HEK293 (cell line): Measurements from ENCODE around the gene RFX2.
"Not testable (repeated sequence)": the region's sequence is repeated elsewhere in the genome, so short reads cannot be mapped to it uniquely, and the experiment has no call there.

Experiments
- CTCF ChIA-PET: fragments of 350-600 bp; formaldehyde crosslinking; extraction: SDS; loops from one replicate; lab custom pipeline; 2021; ENCODE audit warnings: antibody characterized with exemption; lab: Yijun Ruan, JAX
- POLR2A ChIA-PET: fragments of 300-600 bp; formaldehyde crosslinking; extraction: SDS; loops from one replicate; lab custom pipeline; 2020; ENCODE audit warnings: antibody characterized with exemption, inconsistent platforms; lab: Yijun Ruan, JAX
- H3K27ac ChIP-seq: fragments of 200-500 bp; sonication (Bioruptor generic); 2 replicates; pipeline ENCODE4 v1.5.1; 2014; ENCODE audit warnings: low read depth, low read length, control low read depth, inconsistent platforms; ENCODE audit errors: extremely low read depth
- H3K36me3 ChIP-seq, 2 experiments: fragments of 200-500 bp in 1 of 2; sonication (Bioruptor generic) in 1 of 2; 1 replicate in 1 of 2; 2 replicates in 1 of 2; pipeline ENCODE4 v1.5.1; 2014 to 2017; ENCODE audit warnings: inconsistent platforms in 2 of 2, low read length in 2 of 2; ENCODE audit not compliant: control insufficient read depth in 2 of 2, insufficient read depth in 1 of 2
- H3K4me1 ChIP-seq: fragments of 200-500 bp; sonication (Bioruptor generic); 2 replicates; pipeline ENCODE4 v1.5.1; 2014; ENCODE audit warnings: mild to moderate bottlenecking, low read length, inconsistent platforms; ENCODE audit not compliant: control insufficient read depth, insufficient read depth
- H3K4me3 ChIP-seq: 2 replicates; pipeline ENCODE4 v1.5.1; 2011; ENCODE audit warnings: low read depth, mild to moderate bottlenecking, control low read depth, low read length, moderate library complexity
- H3K9me3 ChIP-seq: fragments of 200-500 bp; sonication (Bioruptor generic); 2 replicates; pipeline ENCODE4 v1.5.1; 2014; ENCODE audit warnings: low read depth, low read length, inconsistent platforms; ENCODE audit not compliant: control insufficient read depth, insufficient read depth
- AEBP2 ChIP-seq: fragments of 450-650 bp; formaldehyde crosslinking; IDR thresholded peaks from 2 replicates; pipeline ENCODE4 v1.5.1; 2016; ENCODE audit warnings: missing biosample characterization, missing genetic modification characterization, borderline replicate concordance
- BCL11A ChIP-seq: fragments of 450-650 bp; formaldehyde crosslinking; IDR thresholded peaks from 2 replicates; pipeline ENCODE4 v1.5.1; 2016; ENCODE audit warnings: low read depth, missing biosample characterization, missing genetic modification characterization
- KLF17 ChIP-seq: fragments of 450-650 bp; formaldehyde crosslinking; IDR thresholded peaks from 2 replicates; pipeline ENCODE4 v1.5.1; 2016; ENCODE audit warnings: missing biosample characterization, missing genetic modification characterization
- OSR2 ChIP-seq: fragments of 450-650 bp; formaldehyde crosslinking; IDR thresholded peaks from 2 replicates; pipeline ENCODE4 v1.5.1; 2016; ENCODE audit warnings: missing biosample characterization, missing genetic modification characterization
- PATZ1 ChIP-seq: fragments of 450-650 bp; formaldehyde crosslinking; IDR thresholded peaks from 2 replicates; pipeline ENCODE4 v1.5.1; 2016; ENCODE audit warnings: missing biosample characterization, missing genetic modification characterization
- SP7 ChIP-seq: fragments of 450-650 bp; formaldehyde crosslinking; IDR thresholded peaks from 2 replicates; pipeline ENCODE4 v1.5.1; 2016; ENCODE audit warnings: missing biosample characterization, missing genetic modification characterization
- ZBTB17 ChIP-seq: fragments of 450-650 bp; formaldehyde crosslinking; IDR thresholded peaks from 2 replicates; pipeline ENCODE4 v1.5.1; 2016; ENCODE audit warnings: missing biosample characterization, missing genetic modification characterization
- ZBTB8A ChIP-seq: fragments of 450-650 bp; formaldehyde crosslinking; IDR thresholded peaks from 2 replicates; pipeline ENCODE4 v1.5.1; 2016; ENCODE audit warnings: missing biosample characterization, missing genetic modification characterization
- ZIC2 ChIP-seq: fragments of 450-650 bp; formaldehyde crosslinking; IDR thresholded peaks from 2 replicates; pipeline ENCODE4 v1.5.1; 2016; ENCODE audit warnings: missing biosample characterization, missing genetic modification characterization
- ZNF121 ChIP-seq: fragments of 450-650 bp; formaldehyde crosslinking; IDR thresholded peaks from 2 replicates; pipeline ENCODE4 v1.5.1; 2016; ENCODE audit warnings: missing biosample characterization, missing genetic modification characterization
- ZNF16 ChIP-seq: fragments of 450-650 bp; formaldehyde crosslinking; IDR thresholded peaks from 2 replicates; pipeline ENCODE4 v1.5.1; 2016; ENCODE audit warnings: low read depth, missing biosample characterization, missing genetic modification characterization
- ZNF266 ChIP-seq: fragments of 450-650 bp; formaldehyde crosslinking; IDR thresholded peaks from 2 replicates; pipeline ENCODE4 v1.5.1; 2016; ENCODE audit warnings: missing biosample characterization, missing genetic modification characterization, low read depth
- ZNF280C ChIP-seq: fragments of 450-650 bp; formaldehyde crosslinking; IDR thresholded peaks from 2 replicates; pipeline ENCODE4 v1.5.1; 2016; ENCODE audit warnings: missing biosample characterization, missing genetic modification characterization
- ZNF398 ChIP-seq: fragments of 450-650 bp; formaldehyde crosslinking; IDR thresholded peaks from 2 replicates; pipeline ENCODE4 v1.5.1; 2017; ENCODE audit warnings: missing biosample characterization, missing genetic modification characterization
- ZNF473 ChIP-seq: fragments of 450-650 bp; formaldehyde crosslinking; IDR thresholded peaks from 2 replicates; pipeline ENCODE4 v1.5.1; 2017; ENCODE audit warnings: missing biosample characterization, missing genetic modification characterization
- ZNF600 ChIP-seq: fragments of 450-650 bp; formaldehyde crosslinking; IDR thresholded peaks from 2 replicates; pipeline ENCODE4 v1.5.1; 2016; ENCODE audit warnings: missing biosample characterization, missing genetic modification characterization
- ZNF654 ChIP-seq: fragments of 450-650 bp; formaldehyde crosslinking; IDR thresholded peaks from 2 replicates; pipeline ENCODE4 v1.5.1; 2016; ENCODE audit warnings: low read depth, missing biosample characterization, missing genetic modification characterization

The RFX2 gene

GRCh38 chr19:5963855-5964254 lies 146.4 kb downstream of the RFX2 start (continued):
- TF ChIP-seq ZNF16: no peak

GRCh38 chr19:5963259-5963658 lies 147.0 kb downstream of the RFX2 start:
- H3K27ac ChIP-seq, POLR2A ChIA-PET, H3K9me3 ChIP-seq, H3K4me3 ChIP-seq, CTCF ChIA-PET: not testable (repeated sequence)
- H3K4me1 ChIP-seq: peaks cover 22% of the 10 kb centered on the region
- H3K36me3 ChIP-seq: peaks cover 0 to 18% of the 10 kb centered on the region in 2 experiments; a peak in 1 of 3 replicates

- POLR2A ChIA-PET: no interaction called here
- CTCF ChIA-PET: interaction anchor here (0.5 to 0.9 kb wide), 4 partner anchors 16 to 316 kb away, joined by 3 to 5 read pairs (median 4); no protein-coding TSS in a partner anchor
- Histone ChIP-seq H3K4me1 (peaks cover 23% of the 10 kb centered on the region), H3K36me3 (peaks cover 0 to 18% of the 10 kb centered on the region in 2 experiments; a peak in 1 of 3 replicates), H3K9me3 (no peaks in the 10 kb centered on the region), H3K4me3 (no peak overlapping the region), H3K27ac (no peak overlapping the region)
- TF ChIP-seq AEBP2 (tag by site-specific recombination): no peak
- TF ChIP-seq ZBTB17 (tag by site-specific recombination): peak; percentile 35; the same call in 1 of the 2 replicates
- no peak for TF ChIP-seq ZNF473 (tag by site-specific recombination)
- TF ChIP-seq SP7 (tag by site-specific recombination): peak; percentile 36; the same call in 1 of the 2 replicates
- peak; percentile 32; the same call in 1 of the 2 replicates for TF ChIP-seq ZBTB8A (tag by site-specific recombination)
- TF ChIP-seq ZNF654 (tag by site-specific recombination): no peak
- TF ChIP-seq ZIC2 (tag by site-specific recombination): peak; percentile 100
- TF ChIP-seq ZNF266: no peak
- TF ChIP-seq BCL11A (tag by site-specific recombination): no peak
- TF ChIP-seq OSR2 (tag by site-specific recombination): 0 out of 2 replicates have a peak, but pooled peaks have one; percentile 16
- TF ChIP-seq ZNF121: no peak
- TF ChIP-seq ZNF600: peak; percentile 54
- peak; percentile 61; the same call in 1 of the 2 replicates for TF ChIP-seq KLF17 (tag by site-specific recombination)
- peak; percentile 14; the same call in 1 of the 2 replicates for TF ChIP-seq PATZ1 (tag by site-specific recombination)
- TF ChIP-seq ZNF398 (tag by site-specific recombination): no peak
- TF ChIP-seq ZNF280C (tag by site-specific recombination): no peak
These were observed 148.0 kb downstream of the RFX2 start for GRCh38 chr19:5961969-5962945.
